HG03066 (cell line): ENCODE measurements around the gene CXCL16.
"Not testable (repeated sequence)": the region's sequence is repeated elsewhere in the genome, so short reads cannot be mapped to it uniquely, and the experiment has no call there.

Experiments used
- ATAC-seq: cut with Tn5 transposase; IDR thresholded peaks from one replicate; pipeline ENCODE4 v1.9.1; 2021; ENCODE audit warnings: low read depth; ENCODE audit not compliant: unreplicated experiment

Gene CXCL16

DNA sequence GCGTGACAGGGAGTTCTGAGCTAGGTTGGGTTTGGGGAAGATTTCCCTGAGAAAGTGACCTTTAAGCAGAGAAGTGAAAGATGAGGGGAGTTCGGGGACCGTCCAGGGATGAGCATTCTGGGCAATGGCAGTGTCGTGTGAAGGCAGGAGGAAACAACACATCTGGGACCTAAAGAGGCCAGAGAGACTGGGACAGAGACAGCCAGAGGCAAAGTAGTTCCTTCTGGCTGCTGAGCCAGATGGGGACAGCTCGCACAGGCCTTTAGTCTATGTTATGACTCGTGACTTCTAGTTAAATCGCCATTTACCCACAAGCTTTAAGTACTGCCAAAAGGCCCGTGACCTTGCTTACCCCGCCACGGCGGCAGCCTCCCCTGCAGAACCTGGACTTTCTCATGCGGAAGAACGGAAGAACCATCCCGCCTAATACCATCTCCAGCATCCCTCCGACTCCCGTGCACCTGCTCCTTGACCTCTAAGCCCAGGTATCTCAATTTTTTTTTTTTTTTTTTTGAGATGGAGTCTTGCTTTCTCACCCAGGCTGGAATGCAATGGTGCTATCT, 17.0 kb downstream of the CXCL16 start:
- ATAC-seq, result no peak

DNA sequence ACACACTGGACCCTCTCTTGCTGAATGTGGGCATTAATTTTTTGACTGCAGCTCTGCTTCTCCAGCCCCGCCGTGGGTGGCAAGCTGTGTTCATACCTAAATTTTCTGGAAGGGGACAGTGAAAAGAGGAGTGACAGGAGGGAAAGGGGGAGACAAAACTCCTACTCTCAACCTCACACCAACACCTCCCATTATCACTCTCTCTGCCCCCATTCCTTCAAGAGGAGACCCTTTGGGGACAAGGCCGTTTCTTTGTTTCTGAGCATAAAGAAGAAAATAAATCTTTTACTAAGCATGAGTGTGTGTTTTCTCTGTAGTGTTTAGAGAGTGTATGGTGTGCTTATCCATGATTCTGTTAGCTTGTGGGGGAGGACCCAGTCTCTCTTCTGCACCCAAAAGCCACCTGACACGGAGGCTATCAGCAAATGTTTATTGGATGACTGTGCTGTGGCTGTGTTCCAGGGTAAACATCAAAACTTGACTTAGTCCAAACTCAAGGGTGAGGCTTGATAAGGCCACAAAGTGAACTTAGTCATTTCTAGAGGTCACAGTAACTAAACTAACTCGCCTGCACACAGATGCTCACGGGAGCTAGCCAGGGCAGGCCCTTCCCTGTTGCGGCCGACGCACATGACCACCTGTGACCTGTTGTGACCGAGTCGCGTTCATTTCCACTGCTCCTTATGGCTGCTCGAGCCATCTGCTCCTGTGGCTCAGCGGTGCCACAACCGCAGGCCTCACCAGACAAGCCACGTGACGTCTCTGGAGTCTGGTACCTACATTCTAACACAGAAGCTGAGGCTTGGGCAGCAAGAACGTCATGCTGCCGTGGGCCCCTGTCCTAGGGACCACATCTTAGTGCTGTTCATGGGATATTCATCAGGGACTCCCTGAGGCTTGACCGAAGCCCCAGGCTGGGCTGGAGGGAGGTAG, 18.3 kb downstream of the CXCL16 start:
- ATAC-seq, result no peak

DNA sequence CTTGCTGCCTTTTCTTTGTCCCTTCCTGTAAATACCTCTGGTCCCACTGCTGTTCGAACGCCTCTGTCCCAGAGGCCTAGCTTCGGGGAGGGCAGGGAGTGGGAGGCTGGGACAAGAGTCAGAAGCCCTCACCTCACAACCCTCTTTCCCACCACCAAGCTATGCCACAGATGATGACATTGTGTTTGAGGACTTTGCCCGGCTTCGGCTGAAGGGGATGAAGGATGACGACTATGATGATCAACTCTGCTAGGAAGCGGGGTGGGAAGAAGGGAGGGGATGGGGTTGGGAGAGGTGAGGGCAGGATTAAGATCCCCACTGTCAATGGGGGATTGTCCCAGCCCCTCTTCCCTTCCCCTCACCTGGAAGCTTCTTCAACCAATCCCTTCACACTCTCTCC, 18.9 kb downstream of the CXCL16 start:
- no peak for ATAC-seq

DNA sequence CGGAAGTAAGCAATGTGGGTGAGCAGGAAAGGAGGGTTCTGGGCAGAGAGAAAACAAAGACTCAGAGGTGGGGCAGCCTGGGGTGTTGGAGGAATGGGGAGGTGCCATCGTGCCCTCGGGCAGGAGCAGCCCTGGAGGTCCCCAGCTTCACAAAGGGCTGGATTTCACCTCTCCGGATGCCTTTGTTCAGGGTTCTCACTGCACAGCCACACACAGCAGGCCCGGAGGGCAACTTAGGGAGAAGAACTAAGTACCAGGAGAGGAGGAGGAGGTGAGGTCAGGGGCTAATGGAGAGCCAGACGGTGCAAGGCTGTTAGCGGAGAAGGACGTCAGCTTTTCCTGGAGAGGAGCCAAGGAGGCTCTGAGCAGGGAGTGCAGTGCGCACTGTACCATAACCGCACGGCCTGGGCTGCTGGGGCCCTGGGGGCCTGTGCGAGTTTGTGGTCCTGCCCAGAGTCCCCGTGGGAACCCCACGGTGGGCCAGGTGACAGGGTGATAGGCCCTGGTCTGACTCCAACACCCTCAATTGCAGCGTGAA, 20.0 kb downstream of the CXCL16 start:
- ATAC-seq, result no peak

DNA sequence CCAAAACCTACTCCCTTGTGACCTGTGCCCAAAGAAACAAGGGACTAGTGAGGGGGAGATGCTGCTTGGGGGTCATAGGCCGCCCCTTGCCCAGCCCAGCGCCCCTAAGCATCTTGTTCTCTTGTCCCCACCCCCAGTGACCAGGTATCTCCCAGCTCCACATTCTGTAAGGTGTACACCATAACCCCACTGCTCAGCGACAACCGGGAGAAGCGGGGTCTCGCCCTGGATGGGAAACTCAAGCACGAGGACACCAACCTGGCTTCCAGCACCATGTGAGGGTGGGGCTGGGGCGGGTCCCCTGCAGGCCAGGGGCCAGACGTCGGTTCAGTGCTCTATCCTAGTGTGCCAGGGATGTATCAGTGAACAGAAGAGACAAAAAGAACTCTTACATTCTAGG, 20.6 kb downstream of the CXCL16 start:
- no peak for ATAC-seq

DNA sequence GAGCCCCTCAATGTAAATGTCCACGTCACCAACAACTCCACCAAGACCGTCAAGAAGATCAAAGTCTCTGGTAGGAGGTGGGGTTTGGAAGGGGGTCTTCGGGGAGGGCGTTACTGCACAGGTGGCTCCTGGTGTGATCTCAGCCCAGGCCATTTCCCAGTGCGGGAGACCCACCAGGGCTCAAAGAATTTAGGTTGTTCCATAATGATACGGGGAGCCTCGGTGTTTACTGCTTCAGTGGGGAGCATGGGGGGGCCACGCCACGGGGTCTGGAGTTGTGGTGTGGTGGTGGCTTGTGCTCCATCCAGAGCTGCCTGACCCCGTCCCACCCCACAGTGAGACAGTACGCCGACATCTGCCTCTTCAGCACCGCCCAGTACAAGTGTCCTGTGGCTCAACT, 21.5 kb downstream of the CXCL16 start:
- ATAC-seq, result no peak

DNA sequence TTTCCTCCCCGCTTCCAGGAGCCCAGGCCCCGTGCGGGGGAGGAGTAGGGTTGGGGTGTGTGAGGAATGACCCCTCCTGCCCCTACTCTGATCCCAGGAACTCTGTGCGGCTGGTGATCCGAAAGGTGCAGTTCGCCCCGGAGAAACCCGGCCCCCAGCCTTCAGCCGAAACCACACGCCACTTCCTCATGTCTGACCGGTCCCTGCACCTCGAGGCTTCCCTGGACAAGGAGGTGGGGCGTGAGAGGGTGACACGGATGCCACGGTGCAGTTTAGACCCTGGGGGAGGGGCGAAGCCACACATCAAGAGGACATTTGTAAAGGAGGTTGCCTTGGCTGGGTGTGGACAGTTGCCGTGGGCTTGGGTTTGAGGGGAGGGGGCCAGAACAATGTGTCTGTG, 21.9 kb downstream of the CXCL16 start:
- no peak for ATAC-seq

DNA sequence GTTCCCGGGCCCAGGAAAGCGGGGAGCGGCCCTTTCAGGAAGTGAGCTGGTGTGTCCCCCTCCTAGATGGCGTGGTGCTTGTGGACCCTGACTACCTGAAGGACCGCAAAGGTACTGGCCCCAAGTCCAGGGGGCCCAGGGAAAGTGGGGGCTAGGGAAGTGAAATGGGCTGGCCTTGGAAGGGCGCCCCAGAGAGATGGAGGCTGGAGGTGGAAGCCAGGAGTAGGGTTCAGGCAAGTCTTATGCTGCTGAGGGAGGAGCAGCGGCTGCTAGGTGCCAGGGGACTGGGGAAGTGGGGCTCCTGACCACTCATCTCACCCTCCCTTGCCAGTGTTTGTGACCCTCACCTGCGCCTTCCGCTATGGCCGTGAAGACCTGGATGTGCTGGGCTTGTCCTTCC, 23.6 kb downstream of the CXCL16 start:
- no peak for ATAC-seq

DNA sequence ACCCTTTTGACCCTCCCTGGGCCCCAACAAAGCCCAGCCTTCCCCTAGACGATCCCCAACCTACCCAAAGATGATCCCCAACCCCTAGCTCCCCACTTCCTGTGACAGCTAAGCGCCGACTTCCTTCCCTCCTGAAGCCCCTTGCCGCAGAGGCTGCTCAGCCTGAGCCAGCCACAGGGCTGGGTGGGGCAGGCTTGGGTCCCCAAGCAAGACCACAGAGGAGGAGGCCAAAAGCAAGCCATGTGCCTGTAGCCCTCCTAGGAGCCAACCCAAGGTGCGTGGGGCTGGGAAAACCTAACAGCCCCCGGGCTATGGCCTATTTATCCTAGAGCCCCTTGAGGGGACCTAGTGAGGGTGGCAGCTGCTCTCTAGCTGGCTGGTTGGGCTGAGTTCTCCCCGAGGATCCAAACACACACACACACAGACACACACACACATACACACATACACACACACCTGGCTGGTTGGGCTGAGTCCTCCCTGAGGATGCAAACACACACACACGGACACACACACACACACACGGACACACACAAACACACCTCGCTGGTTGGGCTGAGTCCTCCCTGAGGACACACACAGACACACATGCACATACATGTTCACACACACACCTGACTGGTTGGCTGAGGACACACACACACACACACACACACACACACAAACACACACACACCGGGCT, 24.5 kb downstream of the CXCL16 start:
- no peak for ATAC-seq

DNA sequence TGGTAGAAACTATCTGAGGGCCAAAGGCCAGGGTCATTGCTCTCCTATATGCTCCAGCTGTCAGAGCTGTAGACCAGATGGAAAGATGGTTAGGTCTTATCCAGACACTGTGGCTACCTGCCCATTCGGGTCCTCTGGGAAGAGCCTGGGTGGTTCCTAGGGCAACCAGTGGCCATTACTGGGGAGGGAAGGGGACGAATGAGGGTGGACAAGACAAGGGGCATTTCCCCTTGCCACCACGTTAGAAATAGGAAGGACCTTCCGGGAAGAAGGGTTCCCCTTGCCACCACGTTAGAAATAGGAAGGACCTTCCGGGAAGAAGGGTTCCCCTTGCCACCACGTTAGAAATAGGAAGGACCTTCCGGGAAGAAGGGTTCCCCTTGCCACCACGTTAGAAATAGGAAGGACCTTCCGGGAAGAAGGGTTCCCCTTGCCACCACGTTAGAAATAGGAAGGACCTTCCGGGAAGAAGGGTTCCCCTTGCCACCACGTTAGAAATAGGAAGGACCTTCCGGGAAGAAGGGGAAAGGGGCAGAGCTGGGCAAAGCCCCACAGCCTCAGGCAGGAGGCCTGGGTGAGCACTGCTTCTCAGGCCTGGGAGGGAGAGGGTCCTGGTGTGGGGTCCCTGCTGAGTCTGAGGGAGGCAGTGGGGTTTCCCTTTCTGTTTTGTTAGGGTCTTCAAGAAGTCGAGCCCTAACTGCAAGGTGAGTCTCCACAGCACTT, 25.2 kb downstream of the CXCL16 start:
- ATAC-seq, result not testable (repeated sequence)

DNA sequence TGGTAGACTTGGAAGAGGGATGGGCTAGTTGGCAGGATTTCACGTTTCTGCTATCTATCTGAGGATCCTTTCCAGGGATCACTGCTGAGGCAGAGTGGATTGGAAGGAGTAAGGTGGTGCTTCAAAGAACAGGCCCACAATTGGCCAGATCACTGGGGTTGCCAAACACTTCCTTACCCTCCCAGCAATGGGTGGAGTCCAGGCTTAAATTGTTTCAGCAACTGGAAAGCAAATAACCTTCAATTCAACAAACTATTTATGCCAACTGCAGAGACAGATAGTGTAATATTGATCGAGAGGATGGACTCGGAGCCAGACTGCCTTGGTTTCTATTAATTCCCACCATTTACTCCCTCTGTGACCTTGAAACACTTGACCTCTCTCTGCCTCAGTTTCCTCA, 27.2 kb downstream of the CXCL16 start:
- no peak for ATAC-seq

DNA sequence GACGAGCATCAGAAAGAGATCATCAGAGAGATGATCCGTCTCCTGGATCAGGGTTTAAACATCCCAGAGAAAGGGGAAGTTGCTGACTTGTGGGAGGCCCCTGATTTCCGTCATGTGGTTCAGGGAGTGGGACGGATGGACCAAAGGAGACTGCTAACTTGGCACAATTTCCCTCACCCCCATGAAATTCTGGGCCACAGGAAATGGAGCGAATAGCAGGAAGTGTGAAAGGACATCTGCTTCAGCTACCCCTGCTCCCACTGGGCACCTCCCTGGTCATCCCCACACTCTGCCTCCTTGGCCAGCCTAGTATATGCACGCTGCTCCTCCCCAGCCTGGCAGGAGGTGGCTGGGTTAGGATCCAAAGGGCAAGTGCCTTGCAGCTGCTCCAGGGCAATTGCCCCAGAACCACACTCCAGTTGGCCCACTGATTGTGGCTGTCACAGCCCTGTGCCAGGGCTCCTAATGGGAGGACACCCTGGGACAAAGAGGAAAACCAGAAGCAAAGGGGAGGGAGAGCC, 28.0 kb downstream of the CXCL16 start:
- no peak for ATAC-seq

DNA sequence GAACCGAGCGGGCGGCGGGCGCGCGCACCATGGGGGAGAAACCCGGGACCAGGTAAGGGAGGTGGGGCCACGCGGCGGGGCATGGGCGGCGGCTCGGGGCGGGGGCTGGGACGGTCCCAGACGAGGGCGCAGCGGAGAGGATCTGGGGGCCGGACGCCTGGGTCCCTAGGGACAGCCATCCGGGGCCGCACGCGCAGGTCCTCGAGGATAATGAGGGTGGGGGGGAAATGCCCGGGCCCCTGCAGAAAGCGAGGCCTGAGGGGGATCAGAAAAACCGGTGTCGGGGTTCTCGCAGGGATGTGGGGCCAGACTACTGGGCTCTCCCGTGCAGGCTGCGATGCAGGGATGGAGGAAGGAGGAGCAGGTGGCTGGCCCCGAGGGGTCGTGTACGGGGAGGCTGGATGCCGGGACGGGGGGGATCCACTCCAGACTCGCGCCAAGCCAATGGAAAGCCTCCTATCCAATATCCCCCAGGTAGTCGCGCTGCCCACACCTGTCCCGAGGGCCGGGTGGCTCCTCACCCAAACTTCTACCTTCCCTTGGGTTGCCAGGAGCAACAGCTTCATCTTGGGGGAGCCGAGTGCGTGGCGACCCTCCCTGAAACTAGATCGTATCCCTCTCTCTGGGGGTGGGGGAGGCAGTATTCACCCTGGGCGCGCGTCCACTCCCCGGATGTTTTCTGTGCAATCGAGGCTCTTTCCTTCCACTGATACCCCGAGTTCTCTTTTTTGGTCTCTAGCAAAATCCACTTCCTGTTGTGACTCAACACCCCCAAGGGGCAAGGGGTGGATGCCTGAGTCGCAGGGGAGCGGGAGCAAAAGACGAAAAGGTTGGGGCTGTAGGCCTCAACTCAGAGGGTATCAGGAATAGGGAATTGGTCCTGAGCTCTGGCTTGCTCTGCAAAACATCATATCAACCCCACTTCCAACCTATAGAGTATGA, 28.8 kb downstream of the CXCL16 start:
- ATAC-seq, result no peak

DNA sequence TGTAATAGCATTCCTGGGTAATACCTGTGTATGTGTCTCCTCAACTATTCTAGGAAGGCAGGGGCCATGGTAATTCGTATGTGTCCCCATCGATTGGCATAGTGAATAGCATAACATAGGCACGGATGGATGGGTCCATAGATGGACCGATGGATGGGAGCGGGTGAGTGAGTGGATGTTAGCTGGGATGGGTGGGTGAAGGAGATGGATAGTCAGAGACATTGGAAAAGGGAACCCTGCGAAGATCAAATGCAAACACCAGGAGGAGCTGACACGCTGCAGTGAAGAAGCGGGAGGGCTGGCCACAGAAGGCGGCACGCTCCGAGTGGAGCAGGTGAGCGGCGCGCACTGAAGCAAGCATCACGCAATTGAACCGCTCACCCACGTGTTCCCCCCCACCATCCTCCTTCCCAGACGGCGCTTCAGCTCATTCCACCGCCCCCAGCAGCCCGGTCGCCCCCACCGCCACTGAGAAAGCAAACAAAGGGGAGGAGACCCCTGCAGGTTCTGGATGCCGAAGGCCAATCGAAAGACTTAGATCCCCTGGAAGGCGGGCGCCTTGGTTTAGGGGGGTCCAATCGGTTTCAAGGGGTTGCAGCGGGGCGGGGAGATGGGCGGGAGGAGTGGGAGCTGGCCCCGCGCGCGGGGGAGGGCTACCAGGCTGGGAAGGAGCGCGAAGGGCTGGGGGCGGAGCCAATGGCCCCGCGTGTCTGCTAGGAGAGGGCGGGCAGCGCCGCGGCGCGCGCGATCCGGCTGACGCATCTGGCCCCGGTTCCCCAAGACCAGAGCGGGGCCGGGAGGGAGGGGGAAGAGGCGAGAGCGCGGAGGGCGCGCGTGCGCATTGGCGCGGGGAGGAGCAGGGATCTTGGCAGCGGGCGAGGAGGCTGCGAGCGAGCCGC, 29.7 kb downstream of the CXCL16 start, which contains the start of gene ARRB2:
Gene ARRB2, plus strand, starts transcription at position 839 of the 899 bp plus-strand sequence. CDS start 90 bp downstream, outside the sequence.
- peak; percentile 73 for ATAC-seq

DNA sequence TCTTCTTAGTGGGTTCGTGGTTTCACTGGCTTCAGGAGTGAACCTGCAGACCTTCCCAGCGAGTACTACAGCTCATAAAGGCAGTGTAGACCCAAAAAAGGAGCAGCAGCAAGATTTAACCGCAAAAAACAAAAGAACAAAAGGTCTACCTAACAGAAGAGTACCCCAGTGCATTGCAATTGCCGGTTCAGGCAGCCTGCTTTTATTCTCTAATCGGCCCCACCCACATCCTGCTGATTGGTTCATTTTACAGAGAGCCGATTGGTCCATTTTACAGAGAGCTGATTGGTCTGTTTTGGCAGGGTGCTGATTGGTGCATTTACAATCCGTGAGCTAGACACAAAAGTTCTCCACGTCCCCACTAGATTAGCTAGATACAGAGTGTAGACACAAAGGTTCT, 31.3 kb downstream of the CXCL16 start:
- no peak for ATAC-seq

DNA sequence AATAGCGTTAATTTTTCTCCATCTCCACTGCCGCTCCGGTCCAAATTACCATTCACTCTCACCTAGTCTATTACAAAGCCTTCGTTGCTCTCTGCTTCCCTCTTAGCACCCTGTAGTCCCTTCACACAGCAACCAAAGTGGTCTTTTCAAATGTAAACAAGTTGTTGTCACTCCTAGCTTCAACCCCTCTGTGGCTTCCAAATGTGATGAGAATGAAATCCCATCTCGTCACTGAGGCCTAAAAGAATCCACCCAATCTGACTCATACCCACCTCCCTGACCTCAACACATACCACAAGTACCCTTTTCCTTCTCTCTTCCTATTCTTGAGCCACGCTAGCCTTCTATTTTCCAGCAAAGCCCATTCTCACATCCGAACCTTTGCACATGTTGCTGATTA, 33.6 kb downstream of the CXCL16 start:
- no peak for ATAC-seq

DNA sequence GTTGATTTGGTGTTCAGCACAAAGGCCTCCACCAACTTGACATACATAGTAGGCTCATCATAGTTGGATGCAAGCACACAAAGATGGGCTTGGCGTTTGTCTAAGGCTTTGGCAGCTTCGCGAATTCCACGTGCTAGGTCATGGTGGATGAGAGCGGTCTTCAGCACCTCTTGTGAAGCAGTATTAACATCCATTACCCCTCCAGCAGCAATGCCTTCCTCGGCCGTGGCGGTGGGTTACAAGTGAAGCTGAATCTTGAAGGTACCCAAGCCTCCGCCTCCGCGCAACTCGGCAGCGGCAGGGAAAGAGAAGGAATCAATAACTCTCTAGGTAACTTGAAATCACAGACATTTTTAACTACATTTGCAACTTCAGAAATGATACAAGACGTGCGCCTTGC, 34.7 kb downstream of the CXCL16 start:
- ATAC-seq, result no peak

DNA sequence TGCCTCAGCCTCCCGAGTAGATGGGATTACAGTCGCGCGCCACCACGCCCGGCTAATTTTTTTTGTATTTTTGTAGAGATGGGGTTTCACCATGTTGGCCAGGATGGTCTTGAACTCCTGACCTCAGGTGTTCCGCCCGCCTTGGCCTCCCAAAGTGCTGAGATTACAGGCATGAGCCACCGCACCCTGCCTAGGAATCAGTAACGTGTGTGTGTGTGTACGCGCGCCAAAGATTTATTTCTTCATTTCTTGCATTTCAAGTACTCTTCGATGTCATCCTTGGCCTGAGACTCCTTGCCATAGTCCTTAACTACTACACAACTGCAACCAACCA, 35.2 kb downstream of the CXCL16 start:
- ATAC-seq, result not testable (repeated sequence)
